Activated CD4-positive, CD25-positive, alpha-beta regulatory T cell (primary cell): ENCODE data around the gene SNURF.
"Not testable (repeated sequence)": the region's sequence is repeated elsewhere in the genome, so short reads cannot be mapped to it uniquely, and the experiment has no call there.

ENCODE experiments used
- DNase-seq, 4 experiments: peaks; one replicate each; lab custom pipeline; 2025; lab: John Stamatoyannopoulos, UW

SNURF gene, protein sequence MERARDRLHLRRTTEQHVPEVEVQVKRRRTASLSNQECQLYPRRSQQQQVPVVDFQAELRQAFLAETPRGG

GRCh38 chr15:24954783-24955530 is at the start of gene SNURF, which contains the start of gene SNRPN:
SNURF (plus strand) TSS chr15:24954987; CDS start chr15:24955049, 62 bp downstream.
SNRPN (plus strand) TSS chr15:24954987; CDS start chr15:24974454, 19,467 bp downstream.
- peak; percentile 6 to 35 (median 32) for DNase-seq

- no peak for DNase-seq
Observed at GRCh38 chr15:24916305-24917009, 38.3 kb upstream of the SNURF start.

GRCh38 chr15:24917431-24917830 is 37.4 kb upstream of the SNURF start:
- DNase-seq = no peak

DNA sequence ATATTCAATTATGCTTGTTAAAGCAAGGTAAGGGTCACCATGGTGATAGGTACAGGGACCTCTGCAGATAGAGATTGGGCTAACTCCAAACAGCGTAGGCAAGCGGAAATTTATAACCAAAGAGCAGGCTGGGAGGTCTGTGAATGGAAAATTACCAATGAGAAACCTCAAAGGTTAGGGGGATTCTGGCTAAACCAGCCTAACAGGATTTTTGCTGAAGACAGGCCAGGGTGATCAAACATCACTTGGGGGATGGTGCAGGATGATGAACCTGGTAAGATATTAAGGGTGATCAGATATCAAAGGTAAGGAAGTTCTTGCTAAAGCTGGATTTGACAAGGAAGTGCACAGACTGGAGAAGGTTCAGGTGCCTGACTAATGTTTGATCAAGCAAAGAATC is 35.3 kb upstream of the SNURF start:
- DNase-seq = no peak

DNA sequence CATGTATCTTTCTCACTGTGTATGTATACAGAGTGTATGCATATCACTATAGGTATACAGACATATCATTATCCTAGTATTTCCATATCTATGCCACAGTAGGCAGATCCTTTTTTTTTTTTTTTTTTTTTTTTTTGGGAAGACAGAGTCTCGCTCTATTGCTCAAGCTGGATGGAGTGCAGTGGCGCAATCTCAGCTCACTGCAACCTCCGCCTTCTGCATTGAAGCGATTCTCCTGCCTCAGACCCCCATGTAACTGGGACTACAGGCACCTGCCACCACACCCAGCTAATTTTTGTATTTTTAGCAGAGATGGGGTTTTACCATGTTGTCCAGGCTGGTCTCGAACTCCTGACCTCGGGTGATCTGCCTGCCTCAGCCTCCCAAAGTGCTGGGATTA is 32.0 kb upstream of the SNURF start:
- not testable (repeated sequence) for DNase-seq

DNA sequence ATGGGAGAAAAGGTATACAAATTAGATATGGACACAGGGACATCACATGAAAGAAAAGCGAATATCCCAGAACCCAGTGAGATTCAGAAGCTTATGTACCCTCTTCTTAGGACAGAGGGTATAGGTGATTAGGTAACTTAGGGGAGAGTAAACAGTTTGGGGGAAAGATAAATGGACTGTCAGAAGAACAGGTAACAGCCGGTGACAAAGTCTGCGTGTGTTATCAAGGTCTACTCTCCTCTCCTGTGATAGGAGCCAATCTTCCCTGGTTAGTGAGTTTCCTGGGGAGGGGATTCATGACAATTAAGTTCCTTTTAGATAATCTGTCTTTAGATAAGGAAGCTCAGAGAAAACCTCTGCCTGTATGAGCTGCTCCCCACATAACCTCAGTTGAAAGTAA is 30.6 kb upstream of the SNURF start:
- no peak for DNase-seq

GRCh38 chr15:24924621-24925020 is 30.2 kb upstream of the SNURF start:
- DNase-seq = no peak

- not testable (repeated sequence) for DNase-seq
Observed at GRCh38 chr15:24931874-24932732, 22.7 kb upstream of the SNURF start.

DNA sequence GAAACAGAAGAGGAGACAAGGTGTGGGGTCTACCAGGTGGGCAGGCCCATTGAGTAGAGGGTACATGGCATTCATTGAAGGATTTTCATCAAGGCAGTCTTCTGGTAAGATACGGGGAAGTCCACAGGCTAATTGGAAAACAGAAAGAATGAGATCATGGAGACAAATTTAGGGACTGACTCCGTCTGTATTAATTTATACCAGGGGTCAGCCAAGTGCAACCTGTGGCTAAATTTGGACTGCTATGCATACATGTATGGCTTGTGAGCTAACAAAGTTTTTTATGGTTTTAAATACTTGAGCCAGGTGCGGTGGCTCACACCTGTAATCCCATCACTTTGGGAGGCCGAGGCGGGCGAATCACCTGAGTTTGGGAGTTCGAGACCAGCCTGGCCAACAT is 21.1 kb upstream of the SNURF start:
- DNase-seq = no peak

GRCh38 chr15:24938224-24938623 is 16.6 kb upstream of the SNURF start:
- DNase-seq = not testable (repeated sequence)

DNA sequence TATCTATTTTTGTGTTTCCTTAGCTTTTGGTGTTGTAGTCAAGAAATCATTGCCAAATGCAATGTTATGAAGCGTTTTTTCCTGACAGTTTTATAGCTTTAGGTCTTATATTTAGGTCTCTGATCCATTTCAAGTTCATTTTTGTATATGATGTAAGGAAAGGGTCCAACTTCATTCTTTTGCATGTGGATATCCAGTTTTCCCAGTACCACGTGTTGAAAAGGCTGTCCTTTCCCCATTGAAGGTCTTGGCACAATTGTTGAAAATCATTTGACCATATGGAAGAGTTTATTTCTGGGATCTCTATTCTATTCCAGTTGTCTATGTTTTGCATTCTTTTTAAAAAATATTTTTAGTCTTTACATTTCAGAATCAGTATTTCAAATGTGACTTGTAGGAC is 14.6 kb upstream of the SNURF start:
- DNase-seq = no peak

GRCh38 chr15:24943361-24943760 is 11.4 kb upstream of the SNURF start:
- no peak for DNase-seq

- no peak for DNase-seq
Observed at GRCh38 chr15:24944954-24945353, 9.8 kb upstream of the SNURF start.

DNA sequence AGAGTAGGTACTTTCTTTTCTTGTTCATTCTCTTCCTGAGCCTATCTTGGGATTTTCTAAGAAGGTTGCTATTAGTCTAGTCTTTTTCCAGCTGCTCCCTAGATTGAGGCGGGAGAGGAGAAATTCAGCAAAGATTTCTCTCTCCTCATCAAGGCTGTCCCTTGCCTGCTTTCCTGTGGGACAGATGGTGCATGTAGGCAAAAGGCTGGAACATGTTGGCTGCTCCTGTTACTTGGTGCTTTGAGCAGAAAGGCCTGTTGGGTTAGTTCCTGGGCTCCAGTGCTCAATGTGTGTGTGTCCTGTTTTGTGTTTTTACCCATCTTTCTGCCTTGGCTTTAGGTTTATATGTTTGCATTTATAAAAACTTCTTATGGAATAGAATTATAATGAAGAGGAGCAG is 9.1 kb upstream of the SNURF start:
- DNase-seq = no peak

GRCh38 chr15:24948495-24948894 is 6.3 kb upstream of the SNURF start:
- DNase-seq = no peak

- DNase-seq = peak in 1 of 4 experiments; percentile 4
Observed at GRCh38 chr15:24955531-24955921, 739 bp downstream of the SNURF start.

- peak; percentile 22 to 57 (median 44) for DNase-seq
Observed at GRCh38 chr15:24956111-24956838, 1.5 kb downstream of the SNURF start.

DNA sequence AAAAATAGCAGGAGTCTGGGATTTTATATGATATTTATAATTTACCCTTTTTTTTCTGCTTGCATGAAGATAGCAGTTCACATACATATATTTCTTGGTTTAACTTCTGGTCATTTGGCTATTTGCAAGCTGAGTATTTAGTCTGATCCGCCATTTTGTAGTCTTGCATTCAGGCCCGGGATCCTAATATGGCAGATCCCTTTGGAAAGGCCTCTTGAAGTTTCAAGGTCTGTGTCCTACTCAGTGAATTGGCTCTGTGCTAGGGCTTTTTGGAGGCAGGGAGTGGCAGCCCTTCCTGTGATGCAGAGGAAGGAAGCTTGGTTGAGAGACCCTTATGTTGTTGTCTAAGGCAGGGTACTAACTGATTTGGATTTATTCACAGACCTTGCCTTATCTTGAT is 2.9 kb downstream of the SNURF start:
- no peak for DNase-seq

DNA sequence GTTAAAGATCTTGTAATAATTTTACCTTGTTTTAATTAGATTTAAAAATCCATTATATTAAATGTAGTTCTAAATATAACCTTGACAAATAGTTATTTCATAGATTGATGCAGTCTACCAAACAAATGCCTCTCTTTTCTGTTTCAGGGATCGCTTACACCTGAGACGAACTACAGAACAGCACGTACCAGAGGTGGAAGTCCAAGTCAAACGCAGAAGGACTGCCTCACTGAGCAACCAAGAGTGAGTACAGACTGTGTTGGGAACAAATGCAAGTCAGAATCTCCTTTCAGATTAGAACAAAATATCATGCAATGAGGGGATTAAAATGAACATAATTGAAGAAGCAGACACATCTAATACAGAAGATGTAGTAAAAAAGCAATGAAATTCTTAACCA is 7.2 kb downstream of the SNURF start:
- no peak for DNase-seq

DNA sequence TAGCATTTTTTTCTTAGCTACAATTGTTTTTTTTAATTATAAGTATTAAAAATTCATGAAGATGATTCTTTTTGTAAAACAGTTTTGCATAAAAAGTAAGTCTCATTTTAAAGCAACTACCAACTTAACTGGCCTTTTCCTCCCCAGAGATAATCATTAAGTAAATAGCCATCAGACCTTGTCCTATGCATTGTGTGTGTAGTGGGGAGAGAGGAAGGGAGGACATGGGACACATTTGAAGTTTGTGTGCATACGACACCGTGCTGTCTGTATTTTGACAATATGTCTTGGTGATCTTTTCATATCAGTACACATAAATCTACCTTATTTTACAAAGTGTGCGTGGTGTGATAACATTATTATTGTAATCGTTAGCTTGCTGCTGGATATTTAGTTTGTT is 8.1 kb downstream of the SNURF start:
- DNase-seq = no peak

DNA sequence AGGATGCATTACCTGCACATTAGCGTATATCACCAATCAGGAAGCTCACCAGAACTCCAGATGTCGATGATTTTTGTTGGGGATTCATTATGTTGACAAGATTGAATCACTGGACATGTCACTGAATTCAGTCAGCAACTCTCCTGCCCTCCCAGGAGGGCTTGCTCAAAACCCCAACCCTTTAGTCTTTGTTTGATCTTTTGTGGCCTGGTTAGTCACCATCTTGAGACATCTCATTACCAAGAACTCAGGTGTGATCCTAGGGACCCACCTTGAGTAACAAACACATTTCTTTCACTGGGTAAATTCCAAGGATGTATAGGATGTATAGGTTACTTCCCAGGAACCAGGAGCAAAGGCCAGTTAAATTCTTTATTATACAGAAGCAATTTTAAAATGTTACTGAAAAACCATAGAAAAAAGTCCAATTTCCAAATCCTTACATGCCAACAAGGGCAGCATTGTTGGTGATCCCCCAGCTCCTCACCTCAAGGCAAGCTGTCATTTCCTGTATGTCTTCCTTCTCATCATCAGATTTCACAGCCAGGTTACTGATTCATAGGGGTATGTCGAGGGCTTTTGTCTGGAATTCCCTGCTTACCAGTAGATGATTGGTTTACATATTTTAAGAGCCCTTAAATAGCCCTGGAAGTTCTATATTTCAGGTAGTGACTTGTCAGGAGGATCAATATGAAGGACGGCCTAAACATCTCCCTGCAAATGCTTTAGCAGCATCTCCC is 11.7 kb downstream of the SNURF start:
- DNase-seq = no peak
